GM13977 (cell line): Measurements from ENCODE around the gene SLC16A4.
A peak's percentile ranks its signal among the peaks of the same experiment; 100 is the strongest.

Experiments
- DNase-seq: peaks from one replicate; pipeline ENCODE4 v3.0.0; 2012; ENCODE audit warnings: low spot score
- CTCF ChIP-seq: IDR thresholded peaks from 2 replicates; pipeline ENCODE4 v1.5.1; 2012; ENCODE audit warnings: mild to moderate bottlenecking, control low read depth; ENCODE audit not compliant: insufficient read depth; ENCODE audit errors: extremely low read depth, missing control alignments
- in situ Hi-C: fragments of 300-500 bp; cut with MboI; formaldehyde crosslinking; loops from one replicate; pipeline ENCODE4 v1.12.0; 2022; ENCODE audit warnings: low sequenced_read_pairs, low pct_unique_long_range_greater_than_20kb, mixed read lengths, inconsistent platforms; ENCODE audit not compliant: unreplicated experiment

SLC16A4 gene

GRCh38 chr1:110341872-110342331, 48.9 kb downstream of the SLC16A4 start:
- DNase-seq = no peak
- in situ Hi-C loops = no loop called here
- TF ChIP-seq CTCF = no peak

GRCh38 chr1:110341146-110341871, 49.5 kb downstream of the SLC16A4 start:
- no peak for TF ChIP-seq CTCF
- DNase-seq = no peak
- in situ Hi-C loops = no loop called here

- DNase-seq = no peak
- peak; percentile 5 for TF ChIP-seq CTCF
- in situ Hi-C loops = no loop called here
These were observed 50.7 kb downstream of the SLC16A4 start for GRCh38 chr1:110340207-110340468.

- in situ Hi-C loops = no loop called here
- TF ChIP-seq CTCF = no peak
- peak; percentile 58 for DNase-seq
These were observed 51.2 kb downstream of the SLC16A4 start for GRCh38 chr1:110339407-110340206.

GRCh38 chr1:110338886-110339406, 51.9 kb downstream of the SLC16A4 start, which contains the start of gene RBM15:
TSS of gene RBM15 (plus strand) at chr1:110339377. CDS start at chr1:110339406, 29 bp downstream.
- no peak for TF ChIP-seq CTCF
- DNase-seq = peak; percentile 96
- in situ Hi-C loops = no loop called here

GRCh38 chr1:110338309-110338885, 52.4 kb downstream of the SLC16A4 start:
- peak; percentile 95 for DNase-seq
- in situ Hi-C loops = no loop called here

More at GRCh38 chr1:110338309-110338885, 52.4 kb downstream of the SLC16A4 start:
- TF ChIP-seq CTCF = peak; percentile 55
